HepG2 (cell line): ENCODE measurements around the gene LMF2. TPM values are rescaled to one million over a fixed set of nuclear protein-coding genes. Genes with fewer than 3 reads are reported as not detected.

Source experiments
- ARID2 ChIP-seq: sonication (generic); formaldehyde crosslinking; IDR thresholded peaks from 2 replicates; pipeline ENCODE4 v1.8.1; 2022; ENCODE audit warnings: mild to moderate bottlenecking, missing genetic modification reagents, borderline replicate concordance
- EED ChIP-seq: sonication (generic); formaldehyde crosslinking; IDR thresholded peaks from 2 replicates; pipeline ENCODE4 v1.5.0; 2020; ENCODE audit warnings: mild to moderate bottlenecking, missing genetic modification reagents
- ERF ChIP-seq: IDR thresholded peaks from 2 replicates; pipeline ENCODE4 v1.6.1; 2018; ENCODE audit warnings: missing biosample characterization, missing genetic modification reagents
- FOXO1 ChIP-seq: sonication (generic); formaldehyde crosslinking; IDR thresholded peaks from 2 replicates; pipeline ENCODE4 v1.4.0; 2020; ENCODE audit warnings: missing genetic modification reagents
- MBNL3 ChIP-seq: fragments of 250-450 bp; sonication (Bioruptor Pico); conservative IDR thresholded peaks from 2 replicates; pipeline ENCODE4 v1.8.0; 2022; ENCODE audit warnings: mild to moderate bottlenecking, inconsistent platforms
- MIER2 ChIP-seq: IDR thresholded peaks from 2 replicates; pipeline ENCODE4 v1.6.1; 2016; ENCODE audit warnings: missing biosample characterization, missing genetic modification reagents
- MIER3 ChIP-seq: IDR thresholded peaks from 2 replicates; pipeline ENCODE4 v1.6.1; 2016; ENCODE audit warnings: missing compliant biosample characterization, borderline replicate concordance
- MIXL1 ChIP-seq: IDR thresholded peaks from 2 replicates; pipeline ENCODE4 v1.6.1; 2016
- MTERF4 ChIP-seq: sonication (generic); formaldehyde crosslinking; IDR thresholded peaks from 2 replicates; pipeline ENCODE4 v1.8.0; 2023; ENCODE audit warnings: mild to moderate bottlenecking, missing genetic modification reagents
- NCOA2 ChIP-seq: sonication (generic); formaldehyde crosslinking; IDR thresholded peaks from 2 replicates; pipeline ENCODE4 v1.8.0; 2022; ENCODE audit warnings: inconsistent platforms
- NCOR1 ChIP-seq: fragments of 200-600 bp; sonication (generic); IDR thresholded peaks from 2 replicates; pipeline ENCODE4 v1.7.0; 2017; ENCODE audit warnings: antibody characterized with exemption, low read length, borderline replicate concordance
- NFIC ChIP-seq: IDR thresholded peaks from 2 replicates; pipeline ENCODE4 v1.6.1; 2012; ENCODE audit warnings: mild to moderate bottlenecking, low read length, inconsistent platforms
- PCBP2 ChIP-seq: fragments of 200-400 bp; formaldehyde crosslinking; optimal IDR thresholded peaks from 2 replicates; pipeline ENCODE3; 2018; ENCODE audit warnings: low read length, low read depth; ENCODE audit not compliant: poor library complexity, severe bottlenecking
- RAD51 ChIP-seq: fragments of 450-650 bp; IDR thresholded peaks from 2 replicates; pipeline ENCODE4 v1.6.1; 2016; ENCODE audit warnings: borderline replicate concordance
- RXRA ChIP-seq: sonication (generic); formaldehyde crosslinking; IDR thresholded peaks from 2 replicates; pipeline ENCODE4 v1.5.1; 2020; ENCODE audit warnings: missing genetic modification reagents
- SMARCE1 ChIP-seq: fragments of 450-650 bp; IDR thresholded peaks from 2 replicates; pipeline ENCODE4 v1.6.1; 2017; ENCODE audit warnings: borderline replicate concordance
- SYNCRIP ChIP-seq: fragments of 200-400 bp; formaldehyde crosslinking; IDR thresholded peaks from 2 replicates; pipeline ENCODE4 v1.6.1; 2018; ENCODE audit warnings: mild to moderate bottlenecking, low read depth, low read length; ENCODE audit not compliant: insufficient read depth
- TARDBP ChIP-seq: sonication (generic); formaldehyde crosslinking; IDR thresholded peaks from 2 replicates; pipeline ENCODE4 v1.8.0; 2022; ENCODE audit warnings: mild to moderate bottlenecking, missing genetic modification reagents
- USF2 ChIP-seq, 2 experiments: sonication (generic) in 1 of 2; formaldehyde crosslinking in 1 of 2; IDR thresholded peaks; 2 replicates each; pipeline versions ENCODE4 v1.5.1 to v1.6.1; 2011 to 2020; ENCODE audit warnings: borderline replicate concordance in 1 of 2, low read depth in 1 of 2, low read length in 1 of 2, mild to moderate bottlenecking in 1 of 2, missing genetic modification reagents in 1 of 2, moderate library complexity in 1 of 2
- YEATS2 ChIP-seq: sonication (generic); formaldehyde crosslinking; IDR thresholded peaks from 2 replicates; pipeline ENCODE4 v1.4.0; 2020; ENCODE audit warnings: missing genetic modification reagents, borderline replicate concordance
- ZFP1 ChIP-seq: IDR thresholded peaks from 2 replicates; pipeline ENCODE4 v1.6.1; 2016
- ZNF232 ChIP-seq: sonication (generic); formaldehyde crosslinking; IDR thresholded peaks from 2 replicates; pipeline ENCODE4 v1.4.0; 2020; ENCODE audit warnings: missing genetic modification reagents, borderline replicate concordance
- ZNF451 ChIP-seq: sonication (generic); formaldehyde crosslinking; IDR thresholded peaks from 2 replicates; pipeline ENCODE4 v1.5.0; 2020; ENCODE audit warnings: mild to moderate bottlenecking, missing genetic modification reagents
- ZNF710 ChIP-seq: sonication (generic); formaldehyde crosslinking; IDR thresholded peaks from 2 replicates; pipeline ENCODE4 v1.5.0; 2020; ENCODE audit warnings: mild to moderate bottlenecking, missing genetic modification reagents, borderline replicate concordance
- ZNF737 ChIP-seq: sonication (generic); formaldehyde crosslinking; IDR thresholded peaks from 2 replicates; pipeline ENCODE4 v1.5.0; 2020; ENCODE audit warnings: missing genetic modification reagents, mild to moderate bottlenecking, borderline replicate concordance
- polyA plus RNA-seq, 8 experiments: library from polyadenylated mRNA; depleted of rRNA in 3 of 8; stranded (reverse) in 7 of 8; unstranded in 1 of 8; fragments of >200 nt; fragmentation: Illumina TruSeq in 4 of 8; extraction: Trizol in 4 of 8; gene quantifications; 2 replicates each; pipeline versions ENCODE4 v1.2.1 to v1.2.3, GENCODE V29; 2011 to 2016; ENCODE audit warnings: low read depth in 4 of 8, missing spikeins in 1 of 8, mixed read lengths in 1 of 8; ENCODE audit not compliant: insufficient read depth in 1 of 8
- total RNA-seq, 5 experiments: library from RNA; depleted of rRNA; stranded (reverse); fragments of >200 nt; fragmentation: Illumina TruSeq; extraction: Trizol; gene quantifications; 2 replicates each; pipeline ENCODE4 v1.2.3, GENCODE V29; 2016; ENCODE audit warnings: low read depth in 1 of 5

The LMF2 gene
- total and polyA plus RNA-seq, 2 of the 13 experiments (the other 11 are each of a cell fraction or from before 2014, with no cell fraction given): 23.3 to 30.6 TPM

- TF ChIP-seq USF2 (IDR thresholded peaks at IDR 0.05; ENCODE audit: low read depth, low read length) (peak; percentile 63; the same call in 1 of the 2 replicates), USF2 (CRISPR knock-in tag; IDR thresholded peaks at IDR 0.05; ENCODE audit: borderline replicate concordance) (peak; percentile 87; the same call in 1 of the 2 replicates), ZNF232 (CRISPR knock-in tag) (no peak), MIER3 (CRISPR knock-in tag) (no peak), ZFP1 (CRISPR knock-in tag) (no peak), PCBP2 (no peak), NCOR1 (no peak), ZNF451 (CRISPR knock-in tag) (no peak), FOXO1 (CRISPR knock-in tag) (0 out of 2 replicates have a peak, but pooled peaks have one; percentile 1), SMARCE1 (no peak), MTERF4 (CRISPR knock-in tag) (no peak), MBNL3 (CRISPR knock-in tag) (no peak), SYNCRIP (no peak), MIXL1 (no peak), NCOA2 (CRISPR knock-in tag) (0 out of 2 replicates have a peak, but pooled peaks have one; percentile 17), ZNF710 (CRISPR knock-in tag) (no peak), YEATS2 (no peak), ERF (no peak), ZNF737 (CRISPR knock-in tag) (no peak), RAD51 (peak; percentile 47; the same call in 1 of the 2 replicates), RXRA (CRISPR knock-in tag) (no peak), NFIC (no peak), ARID2 (no peak), MIER2 (CRISPR knock-in tag) (no peak), EED (no peak), TARDBP (CRISPR knock-in tag) (no peak)
Measured at GRCh38 chr22:50482107-50483074, 25.1 kb downstream of the LMF2 start (continued).
